ENCODE measurements around the gene PNPLA2. TPM values are rescaled to one million over a fixed set of nuclear protein-coding genes. Genes with fewer than 3 reads are reported as not detected.

Gene PNPLA2, protein sequence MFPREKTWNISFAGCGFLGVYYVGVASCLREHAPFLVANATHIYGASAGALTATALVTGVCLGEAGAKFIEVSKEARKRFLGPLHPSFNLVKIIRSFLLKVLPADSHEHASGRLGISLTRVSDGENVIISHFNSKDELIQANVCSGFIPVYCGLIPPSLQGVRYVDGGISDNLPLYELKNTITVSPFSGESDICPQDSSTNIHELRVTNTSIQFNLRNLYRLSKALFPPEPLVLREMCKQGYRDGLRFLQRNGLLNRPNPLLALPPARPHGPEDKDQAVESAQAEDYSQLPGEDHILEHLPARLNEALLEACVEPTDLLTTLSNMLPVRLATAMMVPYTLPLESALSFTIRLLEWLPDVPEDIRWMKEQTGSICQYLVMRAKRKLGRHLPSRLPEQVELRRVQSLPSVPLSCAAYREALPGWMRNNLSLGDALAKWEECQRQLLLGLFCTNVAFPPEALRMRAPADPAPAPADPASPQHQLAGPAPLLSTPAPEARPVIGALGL
- total RNA-seq, result 5.3 TPM

DNA sequence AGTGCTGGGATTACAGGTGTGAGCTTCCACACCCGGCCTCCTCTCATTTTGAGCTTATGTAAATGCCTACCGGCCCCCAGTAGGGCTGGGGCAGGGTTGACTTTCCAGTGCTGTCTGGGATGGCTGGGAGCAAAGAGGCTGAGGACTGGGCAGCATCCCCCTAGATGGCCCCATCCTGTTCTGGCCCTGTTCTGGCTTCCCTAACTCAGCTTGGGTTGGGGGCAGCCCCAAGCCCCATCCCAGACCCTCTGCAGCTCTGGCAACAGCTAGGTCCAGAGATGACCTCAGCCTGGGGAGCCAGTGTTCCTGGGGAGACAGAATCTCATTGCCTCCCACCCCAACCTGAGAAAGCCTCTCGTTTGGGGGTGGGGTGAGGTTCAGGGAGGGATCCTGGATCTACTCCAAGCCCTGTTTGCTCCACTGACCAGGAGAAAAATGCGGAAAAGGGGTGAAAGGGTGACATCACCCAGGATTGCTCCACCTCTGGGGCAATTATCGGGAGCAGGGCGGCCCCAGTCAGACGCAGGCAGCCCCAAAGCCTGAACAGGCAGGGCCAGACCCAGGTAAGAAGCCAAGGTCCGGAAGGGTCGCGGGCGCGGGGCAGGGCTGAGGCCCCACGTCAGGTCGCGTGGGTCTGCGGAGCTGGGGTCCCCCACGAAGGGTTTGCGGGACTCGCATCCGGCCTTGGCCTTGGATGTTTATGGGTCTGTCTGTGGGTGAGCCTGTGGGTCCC lies at the start of gene PNPLA2:
Gene PNPLA2 (plus strand): TSS at position 519 of the 733 bp plus-strand sequence. CDS start 805 bp downstream, outside the sequence.
- DNase-seq, result no peak

DNA sequence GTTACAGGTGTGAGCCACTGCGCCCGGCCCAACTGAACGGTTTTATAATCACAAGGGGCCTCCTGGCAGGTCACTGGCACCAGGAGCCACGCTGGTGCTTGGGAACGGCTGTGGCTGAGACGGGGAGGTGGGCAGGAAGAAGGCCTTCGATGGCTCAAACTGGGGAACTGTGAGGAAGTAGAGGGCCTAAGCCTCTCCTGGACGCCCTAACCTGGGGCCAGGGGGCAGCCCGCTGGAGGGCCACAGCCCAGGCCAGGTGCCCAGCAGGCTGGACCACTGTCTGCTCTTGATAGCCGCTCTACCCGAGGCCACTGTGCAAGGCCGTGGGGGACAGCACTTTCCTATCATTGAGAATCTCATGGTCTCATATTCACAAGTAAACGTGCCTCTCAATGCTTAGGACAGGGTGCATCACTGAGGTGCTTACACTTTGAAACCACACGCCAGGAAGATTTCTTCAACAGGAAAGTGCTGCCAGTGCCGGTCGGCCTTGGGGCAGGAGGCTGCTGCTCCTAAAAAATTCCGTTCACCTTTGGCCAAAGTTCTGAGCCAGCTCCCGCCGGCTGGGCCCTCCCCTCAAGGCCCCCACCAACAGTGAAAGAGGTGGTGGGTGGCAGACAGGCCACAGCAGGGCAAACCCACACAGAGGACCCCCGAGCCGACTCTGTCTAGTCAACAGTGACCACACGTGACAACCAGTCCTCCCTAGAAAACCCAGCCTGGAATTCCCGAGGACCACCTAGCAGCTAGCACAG lies 48.6 kb upstream of the PNPLA2 start:
- DNase-seq, result no peak

DNA sequence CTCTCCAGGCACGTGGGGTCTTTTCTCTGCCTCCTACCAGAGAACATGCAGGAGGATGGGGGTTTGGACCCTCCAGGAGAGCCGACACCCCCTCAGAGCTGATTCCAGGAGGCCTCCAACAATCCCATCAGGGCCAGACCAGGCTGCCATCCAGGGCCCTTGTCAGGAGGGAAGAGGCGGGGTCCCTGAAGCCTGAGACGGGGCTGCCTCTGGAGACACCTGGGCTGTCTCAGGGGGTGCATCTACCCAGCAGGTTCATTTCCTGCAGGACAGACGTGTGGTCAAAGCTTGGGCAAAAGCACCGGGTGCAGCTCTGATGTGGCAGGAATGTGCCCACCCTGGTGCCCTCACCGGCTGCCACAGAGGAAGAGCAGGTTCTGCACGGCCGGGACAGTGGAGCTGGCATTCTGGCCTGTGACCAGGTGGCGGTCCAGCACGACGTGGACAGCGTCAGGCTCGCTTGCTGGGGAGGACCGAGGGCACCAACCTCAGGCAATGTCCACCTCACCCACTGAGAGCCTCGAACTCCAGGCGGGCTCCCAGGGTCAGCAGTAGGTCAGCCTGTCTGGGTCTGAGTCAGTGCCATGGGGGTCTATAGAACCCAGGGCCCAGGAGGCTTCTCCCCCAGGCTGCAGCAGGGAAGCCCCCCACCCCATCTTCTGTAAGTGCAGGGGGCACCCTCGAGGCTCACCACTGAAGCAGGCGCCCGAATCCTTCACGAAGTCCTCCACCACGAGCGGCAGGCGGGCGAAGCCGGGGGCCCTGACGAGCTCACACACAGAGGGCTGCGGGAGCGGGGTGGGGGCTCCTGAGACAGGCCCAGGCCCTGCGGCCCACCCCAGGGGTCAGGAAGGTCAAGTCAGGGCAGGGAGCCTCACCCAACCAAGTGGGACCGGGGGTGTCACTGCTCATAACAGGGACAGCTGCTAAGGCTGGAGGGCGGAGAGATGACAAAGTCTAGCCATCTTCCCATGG lies 47.8 kb upstream of the PNPLA2 start:
- no peak for DNase-seq

DNA sequence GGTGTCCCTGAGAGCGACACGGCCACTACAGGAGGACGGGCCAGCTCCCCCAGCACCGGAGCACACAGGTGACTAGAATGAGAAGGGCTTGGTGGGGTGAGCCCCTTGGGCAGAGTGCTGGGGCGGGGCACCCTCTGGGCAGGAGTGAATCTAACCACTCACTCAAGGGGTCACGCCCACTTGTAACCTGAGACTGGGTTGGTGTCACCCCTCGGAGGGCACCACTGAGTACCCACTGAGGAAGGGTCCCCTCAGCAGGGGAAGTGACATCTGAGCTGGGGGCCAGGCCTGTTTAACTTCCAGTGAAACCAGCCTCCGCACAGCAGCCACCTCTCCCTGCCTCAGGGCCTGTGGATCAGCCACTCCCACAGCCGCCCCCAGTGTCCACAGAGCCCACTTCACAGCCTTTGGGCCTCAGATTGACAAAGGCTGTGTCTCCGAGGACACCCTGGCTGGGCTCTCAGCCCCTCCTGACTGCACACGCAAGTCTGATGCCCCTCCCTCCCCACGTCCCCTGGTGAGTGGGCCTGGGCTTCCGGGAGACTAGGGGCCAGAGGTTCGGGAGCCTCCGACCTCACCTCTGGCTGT lies 47.0 kb upstream of the PNPLA2 start:
- DNase-seq, result no peak

DNA sequence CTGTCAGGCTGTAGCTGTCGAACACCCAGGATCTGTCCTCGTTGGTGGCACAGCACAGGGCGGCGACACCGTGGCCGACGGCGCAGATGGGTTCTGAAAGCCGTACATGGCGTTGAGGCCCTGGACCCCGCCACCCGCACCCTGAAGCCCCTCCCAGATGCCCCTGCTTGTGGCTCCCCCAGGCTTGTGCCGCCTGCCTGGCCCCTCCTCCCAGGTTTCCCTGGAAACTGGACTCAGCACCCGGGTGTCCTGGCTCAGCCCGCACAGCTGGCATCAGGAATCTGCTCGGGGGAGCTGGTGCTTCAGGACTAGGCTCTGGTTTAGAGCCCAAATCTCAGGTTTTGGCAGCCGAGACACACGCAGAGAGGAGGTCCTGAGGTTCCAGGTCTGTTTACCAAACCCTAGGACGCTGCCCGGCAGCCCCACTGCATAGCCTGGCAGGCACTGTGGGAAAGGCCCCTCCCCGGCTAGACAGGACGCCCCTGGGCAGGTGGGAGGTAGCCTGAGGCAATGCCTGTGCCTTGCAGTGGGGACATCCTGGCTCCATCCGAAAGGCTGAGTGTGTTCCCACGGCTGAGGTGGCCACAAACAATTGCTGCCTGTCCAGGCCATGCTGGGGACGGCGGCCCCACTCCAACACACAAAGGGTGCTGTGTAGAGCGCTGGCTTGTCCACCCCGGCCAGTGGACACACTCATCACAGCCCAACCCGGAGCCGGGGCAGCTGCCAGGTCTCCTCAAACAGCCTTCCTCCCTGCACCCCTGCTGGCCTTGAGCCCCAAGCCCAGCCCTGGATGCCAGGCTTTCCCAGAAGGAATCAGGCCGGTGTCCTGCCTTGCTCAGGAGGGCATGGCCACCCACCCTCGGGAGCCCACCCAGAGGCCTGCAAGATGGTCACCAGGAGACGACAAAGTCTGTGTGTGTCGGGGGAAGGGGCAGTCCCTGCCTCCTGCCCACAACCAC lies 46.0 kb upstream of the PNPLA2 start:
- peak; percentile 83 for DNase-seq

DNA sequence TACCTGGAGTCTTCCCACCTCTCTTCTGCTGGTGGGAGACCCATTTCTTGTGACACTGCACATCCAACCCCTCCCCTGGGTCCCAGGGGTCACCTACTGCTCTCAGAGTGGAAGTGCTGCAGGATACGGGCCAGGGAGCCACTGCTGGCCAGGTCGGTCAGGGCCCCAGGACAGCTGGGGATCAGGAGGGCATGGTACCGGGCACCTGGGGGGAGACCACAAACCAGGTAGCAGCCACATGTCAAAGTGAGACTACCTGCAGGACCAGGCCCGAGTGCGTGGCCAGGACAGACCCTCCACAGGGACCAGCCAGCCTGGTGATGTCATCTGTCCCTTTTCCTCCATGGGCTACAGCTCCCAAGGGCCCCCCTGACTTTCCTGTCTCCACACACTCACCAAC lies 45.3 kb upstream of the PNPLA2 start:
- no peak for DNase-seq

DNA sequence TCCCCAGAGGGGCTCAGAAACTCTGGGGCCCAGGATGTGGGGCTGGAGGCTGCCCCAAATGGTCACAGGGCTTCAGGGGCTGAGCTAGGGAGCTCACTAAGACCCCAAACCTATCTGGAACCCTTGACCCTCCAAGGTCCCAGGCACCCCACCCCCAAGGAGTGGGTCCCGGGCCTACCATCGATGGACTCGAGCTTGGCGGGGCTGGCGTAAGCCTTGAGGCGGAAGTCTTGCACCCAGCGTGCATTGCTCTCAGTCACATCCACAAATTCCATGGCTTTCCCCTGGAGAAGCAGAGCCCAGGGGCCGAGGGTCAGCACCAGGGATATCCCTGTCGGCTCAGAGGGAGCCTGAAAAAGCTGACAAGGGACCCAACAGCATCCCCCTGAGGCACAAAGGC lies 44.9 kb upstream of the PNPLA2 start:
- DNase-seq, result no peak

DNA sequence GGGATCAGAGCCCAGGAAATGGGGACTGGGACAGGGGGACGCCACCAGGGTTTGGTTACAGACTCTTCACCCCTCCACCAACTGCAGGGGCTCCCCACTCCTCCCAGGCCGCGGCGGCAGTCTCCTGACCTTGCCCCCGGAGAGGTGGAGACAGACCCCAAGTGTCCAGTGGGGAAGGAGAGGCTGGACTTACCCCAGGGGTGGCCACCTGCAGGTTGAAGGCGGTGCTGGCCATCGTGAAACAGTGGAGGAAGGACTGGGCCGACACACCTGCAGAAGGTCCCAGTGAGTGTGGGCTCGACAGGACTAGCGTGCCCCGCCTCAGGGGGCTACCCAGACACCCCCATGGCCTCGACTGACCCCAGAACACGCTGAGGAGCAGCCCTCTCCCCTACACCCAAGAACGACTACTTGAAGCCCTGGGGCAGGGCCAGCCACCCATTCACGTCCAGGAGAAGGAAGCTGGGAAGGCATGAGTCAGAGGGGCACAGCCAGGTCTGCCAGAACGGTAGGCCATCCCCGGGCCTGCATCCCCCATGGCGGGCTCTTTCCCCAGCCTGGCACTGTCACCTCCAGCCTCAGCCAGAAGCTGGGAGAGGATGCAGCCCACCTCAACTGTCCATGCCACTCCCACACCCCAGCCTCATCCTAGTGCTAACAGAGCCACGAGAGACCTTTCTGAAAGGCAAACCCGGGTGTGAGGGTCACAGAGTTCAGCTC lies 43.7 kb upstream of the PNPLA2 start:
- DNase-seq, result no peak

DNA sequence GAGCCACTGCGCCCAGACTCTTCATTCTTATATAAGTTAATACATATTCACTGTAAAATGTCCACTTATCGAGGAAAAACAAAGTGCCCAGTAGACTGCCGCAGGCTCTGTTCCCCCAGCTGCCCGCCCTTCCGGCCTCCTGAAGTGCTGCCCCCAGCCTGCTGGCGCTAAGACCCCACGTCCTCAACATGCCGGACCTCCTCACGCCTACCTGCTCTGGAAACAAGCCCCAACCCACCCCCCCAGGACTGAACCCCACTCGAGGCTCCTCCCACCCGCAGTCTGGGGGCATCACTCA lies 42.5 kb upstream of the PNPLA2 start:
- DNase-seq, result no peak

DNA sequence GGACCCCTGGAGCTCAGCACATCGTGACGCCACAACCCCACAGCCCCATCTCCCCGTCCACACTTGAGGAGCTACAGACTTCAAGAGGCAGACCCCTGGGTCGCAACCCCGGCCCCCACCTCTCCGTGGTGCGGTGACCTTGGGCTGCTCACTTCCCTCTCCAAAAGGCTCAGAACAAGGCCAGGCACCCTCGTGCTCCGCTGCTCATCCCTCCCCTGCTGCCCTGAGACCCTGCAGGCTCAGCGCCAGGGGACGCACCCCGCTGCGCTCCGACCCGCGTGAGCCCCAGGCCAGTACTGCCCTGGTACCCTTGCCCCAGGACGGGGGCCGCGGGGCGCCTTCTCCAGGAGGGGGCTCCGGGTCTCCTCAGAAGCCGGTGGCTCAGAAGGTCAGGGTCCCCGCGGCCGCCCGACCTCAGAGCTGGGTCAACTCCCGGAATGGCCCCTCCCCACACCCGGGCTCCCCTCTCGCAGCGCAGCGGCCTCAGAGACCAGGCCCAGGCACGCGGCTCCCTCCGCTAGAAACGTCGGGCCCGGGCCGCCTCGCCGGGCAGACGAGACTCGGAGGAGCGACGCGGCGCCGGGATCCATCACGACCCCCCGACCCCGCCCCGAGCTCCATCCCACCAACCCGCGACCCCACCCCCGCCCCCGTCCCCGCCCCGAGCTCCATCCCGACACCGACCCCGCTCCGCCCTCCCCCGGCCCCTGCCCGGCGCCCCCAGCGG lies 42.0 kb upstream of the PNPLA2 start:
- DNase-seq, result no peak

DNA sequence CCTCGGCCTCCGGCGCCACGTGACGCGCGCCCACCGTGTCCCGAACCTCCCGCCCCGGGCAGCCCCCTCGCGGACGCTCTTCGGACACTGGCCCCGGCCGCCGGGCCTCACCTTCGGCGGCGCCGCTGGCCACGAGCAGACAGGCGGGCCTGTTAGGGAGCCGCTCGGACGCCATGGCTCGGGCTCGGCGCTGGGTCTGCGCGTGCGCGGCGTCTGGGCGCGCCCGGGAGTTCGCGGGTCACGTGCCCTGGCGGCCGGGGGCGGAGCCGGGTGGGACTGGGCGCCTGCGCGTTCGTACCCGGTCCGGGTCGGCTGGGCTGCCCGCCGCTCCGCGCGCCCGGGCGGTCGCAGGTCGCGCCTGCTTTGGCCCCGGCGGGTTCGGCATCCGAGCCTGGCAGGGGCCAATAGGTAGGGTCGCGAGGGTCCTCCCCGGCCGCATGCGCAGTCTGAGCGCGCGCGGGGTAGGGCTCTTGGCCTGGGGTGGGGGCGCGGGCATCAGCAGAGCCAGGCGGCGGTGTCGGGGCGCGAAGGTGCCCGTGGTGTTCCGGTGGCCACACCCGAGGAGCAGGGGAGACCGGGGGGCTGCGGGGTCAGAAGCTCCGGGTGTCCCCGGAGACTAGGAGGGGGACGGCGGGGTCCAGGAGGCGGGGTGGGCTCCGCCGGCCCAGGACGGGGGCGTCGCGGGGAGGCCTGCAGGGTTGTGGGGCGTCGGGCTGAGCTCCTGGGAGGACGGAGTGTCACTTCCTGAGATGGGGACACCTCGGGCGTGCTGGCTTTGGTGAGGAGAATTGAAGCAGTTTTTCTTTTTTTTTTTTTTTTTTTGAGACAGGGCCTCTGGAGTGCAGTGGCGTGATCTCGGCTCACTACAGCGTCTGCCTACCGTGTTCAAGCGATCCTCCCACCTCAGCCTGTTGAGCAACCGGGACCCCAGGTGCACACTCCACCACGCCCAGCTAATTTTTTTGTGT lies 41.1 kb upstream of the PNPLA2 start, which contains the start of gene GATD1:
Gene GATD1 (minus strand): TSS at position 200 of the 968 bp plus-strand sequence. CDS start 25 bp downstream, at position 175.
- peak; percentile 85 for DNase-seq

DNA sequence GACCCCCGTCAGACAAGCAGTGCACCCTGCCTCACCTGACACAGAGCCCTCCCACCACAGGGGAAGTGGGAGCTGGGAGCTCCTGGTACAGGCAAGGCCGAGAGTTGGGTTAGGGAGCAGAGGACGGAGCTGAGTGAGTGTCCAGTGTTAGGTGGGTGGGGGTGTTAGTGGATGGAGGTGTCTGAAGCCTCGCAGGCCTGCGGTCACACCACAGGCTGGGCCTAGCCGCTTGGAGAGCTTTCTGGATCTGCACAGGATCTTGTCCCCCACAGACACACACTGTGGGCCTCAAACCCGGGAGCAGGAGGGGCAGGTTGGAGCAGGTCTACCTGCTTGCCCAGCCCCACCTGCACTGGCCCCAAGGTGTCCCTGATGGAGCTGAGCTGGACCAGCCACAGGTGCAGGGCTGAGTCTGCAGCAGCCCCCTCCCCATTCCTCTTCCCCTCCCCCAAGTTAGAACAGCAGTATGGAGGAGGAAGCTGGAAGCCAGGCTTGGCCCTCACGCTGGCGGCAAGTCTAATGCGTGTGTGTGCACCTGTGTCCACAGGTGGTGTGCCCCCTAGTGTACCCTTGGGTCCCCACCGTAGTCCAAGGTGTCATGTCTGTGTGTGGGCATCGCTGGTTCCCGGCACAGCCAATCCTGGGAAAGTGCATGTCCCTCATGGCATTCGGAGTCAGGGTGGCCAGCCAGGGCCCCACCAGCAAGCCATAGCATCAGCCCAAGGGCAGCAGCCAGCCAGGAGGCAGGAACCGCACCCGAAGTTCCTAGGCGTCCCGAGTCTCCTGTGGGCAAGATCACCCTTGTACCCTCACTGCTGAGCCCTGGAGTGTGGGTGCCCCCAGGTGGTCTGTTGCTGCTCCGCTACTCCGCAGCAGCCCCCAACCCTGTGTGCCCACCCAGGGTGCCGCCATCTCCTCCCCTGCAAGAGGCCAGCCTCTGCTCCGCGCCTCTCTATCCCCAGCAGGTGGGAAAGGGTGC lies 39.4 kb upstream of the PNPLA2 start:
- no peak for DNase-seq

DNA sequence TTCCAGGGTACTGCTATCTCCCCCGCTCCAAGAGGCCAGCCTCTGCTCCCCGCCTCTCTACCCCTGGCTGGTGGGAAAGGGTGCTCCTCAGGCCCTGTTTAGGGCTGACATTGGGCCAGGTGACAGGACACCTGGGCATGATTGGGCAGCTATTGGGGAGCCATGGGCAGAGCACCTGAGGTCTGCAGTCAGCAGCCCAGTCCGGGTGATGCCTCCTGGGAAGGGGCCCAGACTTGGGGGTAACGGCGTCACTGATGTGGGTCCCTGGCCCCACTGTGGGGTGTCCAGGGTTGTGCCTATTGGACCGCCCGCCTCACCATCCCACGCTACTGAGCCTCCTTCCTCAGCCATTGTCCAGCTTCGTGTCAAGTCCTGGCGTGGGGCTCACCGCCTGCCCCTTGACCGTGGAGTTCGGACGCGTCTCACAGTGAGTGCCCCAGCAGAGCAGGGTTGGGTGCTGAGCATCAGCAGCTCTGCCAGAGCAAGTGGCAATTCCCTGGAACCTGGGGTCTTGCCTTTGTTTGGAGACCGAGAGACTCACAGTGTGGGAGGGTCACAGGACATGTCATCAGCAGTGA lies 38.7 kb upstream of the PNPLA2 start:
- no peak for DNase-seq

DNA sequence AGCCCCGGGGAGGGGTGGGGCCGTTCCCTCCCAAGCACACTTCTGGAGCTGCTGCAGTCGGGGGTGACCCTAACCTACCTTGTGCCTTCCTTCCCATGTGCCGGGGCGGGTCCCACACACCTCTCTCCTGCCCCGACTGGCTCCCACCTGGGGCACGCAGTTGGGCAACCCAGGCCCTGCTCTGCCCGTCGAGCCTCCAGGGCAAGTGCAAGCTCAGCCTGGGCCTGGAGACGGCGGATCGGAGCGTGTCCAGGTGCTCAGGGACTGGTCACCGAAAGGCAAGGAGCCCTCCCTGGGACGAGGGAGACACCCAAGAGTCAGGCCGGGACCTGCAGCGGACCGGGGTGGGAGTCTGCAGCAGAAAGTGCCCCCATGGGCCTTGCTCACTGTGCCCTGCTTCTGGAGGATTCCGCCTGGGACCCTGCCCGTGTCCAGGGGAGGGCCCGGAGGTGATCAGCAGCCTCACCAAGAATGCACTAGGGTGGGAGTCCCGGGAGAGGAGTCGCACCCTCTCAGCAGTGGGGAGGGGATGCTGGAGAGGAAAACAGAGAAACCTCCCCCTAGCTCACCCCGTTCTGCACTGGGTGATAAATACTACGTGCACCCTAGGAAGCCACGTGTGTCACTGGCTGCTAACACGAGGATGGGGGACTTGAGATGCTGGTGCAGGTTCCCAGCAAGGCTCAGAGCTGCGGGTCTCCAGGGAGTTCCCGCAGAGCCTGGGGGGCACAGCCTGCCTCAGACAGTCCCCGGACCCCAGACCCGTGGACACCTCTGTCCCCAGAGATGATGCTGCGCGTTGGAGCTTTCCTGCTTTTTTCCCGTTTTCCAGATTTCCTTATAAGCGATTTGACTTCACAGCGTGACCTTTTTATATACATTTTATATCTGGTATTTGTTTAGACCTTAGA lies 36.2 kb upstream of the PNPLA2 start:
- no peak for DNase-seq
